ENCODE results near the gene UHRF1.
"Not testable (repeated sequence)": the region's sequence is repeated elsewhere in the genome, so short reads cannot be mapped to it uniquely, and the experiment has no call there.

UHRF1 gene

GRCh38 chr19:4897146-4897545 is 12.2 kb upstream of the UHRF1 start:
- DNase-seq (ENCODE audit: extremely low read depth in 1 of 2, low read depth in 1 of 2) = no peak

GRCh38 chr19:4900879-4901278 is 8.4 kb upstream of the UHRF1 start:
- not testable (repeated sequence) for DNase-seq (ENCODE audit: extremely low read depth in 1 of 2, low read depth in 1 of 2)

- DNase-seq (ENCODE audit: extremely low read depth in 1 of 2, low read depth in 1 of 2) = no peak
These were observed 6.5 kb upstream of the UHRF1 start, which contains the start of gene ARRDC5 for GRCh38 chr19:4902796-4903195. Gene ARRDC5 (minus strand): TSS chr19:4902896. CDS start chr19:4902825, 71 bp downstream.

- no peak for DNase-seq (ENCODE audit: extremely low read depth in 1 of 2, low read depth in 1 of 2)
These were observed 4.8 kb upstream of the UHRF1 start for GRCh38 chr19:4904481-4904880.

- no peak for DNase-seq (ENCODE audit: extremely low read depth in 1 of 2, low read depth in 1 of 2)
These were observed 2.3 kb upstream of the UHRF1 start for GRCh38 chr19:4906963-4907362.

GRCh38 chr19:4908360-4908759 is 941 bp upstream of the UHRF1 start:
- no peak for DNase-seq (ENCODE audit: extremely low read depth in 1 of 2, low read depth in 1 of 2)

GRCh38 chr19:4908781-4909155 is 533 bp upstream of the UHRF1 start:
- no peak for DNase-seq (ENCODE audit: extremely low read depth in 1 of 2, low read depth in 1 of 2)

GRCh38 chr19:4909897-4910593 is 744 bp downstream of the UHRF1 start:
- peak; percentile 83 to 90 for DNase-seq (ENCODE audit: extremely low read depth in 1 of 2, low read depth in 1 of 2)

- DNase-seq (ENCODE audit: extremely low read depth in 1 of 2, low read depth in 1 of 2) = no peak
These were observed 1.4 kb downstream of the UHRF1 start for GRCh38 chr19:4910594-4911281.

GRCh38 chr19:4911314-4911713 is 2.0 kb downstream of the UHRF1 start:
- no peak for DNase-seq (ENCODE audit: extremely low read depth in 1 of 2, low read depth in 1 of 2)

- DNase-seq (ENCODE audit: extremely low read depth in 1 of 2, low read depth in 1 of 2) = peak; percentile 37 to 43
These were observed 2.7 kb downstream of the UHRF1 start for GRCh38 chr19:4911786-4912672.

- DNase-seq (ENCODE audit: extremely low read depth in 1 of 2, low read depth in 1 of 2) = no peak
These were observed 4.9 kb downstream of the UHRF1 start for GRCh38 chr19:4913996-4914735.

- peak; percentile 61 to 68 for DNase-seq (ENCODE audit: extremely low read depth in 1 of 2, low read depth in 1 of 2)
These were observed 5.6 kb downstream of the UHRF1 start for GRCh38 chr19:4914736-4915501.

GRCh38 chr19:4916292-4917082 is 7.2 kb downstream of the UHRF1 start:
- DNase-seq (ENCODE audit: extremely low read depth in 1 of 2, low read depth in 1 of 2) = peak in 1 of 2 donors; percentile 32

- DNase-seq (ENCODE audit: extremely low read depth in 1 of 2, low read depth in 1 of 2) = no peak
These were observed 13.4 kb downstream of the UHRF1 start for GRCh38 chr19:4922530-4923275.

GRCh38 chr19:4923276-4923747 is 14.0 kb downstream of the UHRF1 start:
- DNase-seq (ENCODE audit: extremely low read depth in 1 of 2, low read depth in 1 of 2) = no peak

GRCh38 chr19:4929186-4929585 is 19.9 kb downstream of the UHRF1 start:
- no peak for DNase-seq (ENCODE audit: extremely low read depth in 1 of 2, low read depth in 1 of 2)

- DNase-seq (ENCODE audit: extremely low read depth in 1 of 2, low read depth in 1 of 2) = no peak
These were observed 21.4 kb downstream of the UHRF1 start for GRCh38 chr19:4930664-4931063.

Data from activated CD8-positive, alpha-beta memory T cell treated with anti-CD3 and anti-CD28 coated beads for 1 hour (primary cell).